Ascending aorta (tissue), 2 donors: Measurements from ENCODE around the gene GDPGP1. TPM values are rescaled to one million over a fixed set of nuclear protein-coding genes. Genes with fewer than 3 reads are reported as not detected.

Experiments used
- DNase-seq, 2 donors: peaks; one replicate each; pipeline ENCODE4 v3.0.0-alpha.2; 2019; ENCODE audit warnings: low spot score in 2 of 2
- H3K27ac ChIP-seq, 2 donors: fragments of 200-600 bp; sonication (generic); one replicate each; pipeline ENCODE4 v1.5.1; 2016 to 2017; ENCODE audit warnings: mild to moderate bottlenecking in 1 of 2
- H3K27me3 ChIP-seq: fragments of 200-600 bp; sonication (generic); one replicate; pipeline ENCODE4 v1.5.1; 2017
- H3K36me3 ChIP-seq, 2 donors: fragments of 200-600 bp; sonication (generic); one replicate each; pipeline ENCODE4 v1.5.1; 2016
- H3K4me1 ChIP-seq, 2 donors: fragments of 200-600 bp; sonication (generic); one replicate each; pipeline ENCODE4 v1.5.1; 2016 to 2017; ENCODE audit warnings: mild to moderate bottlenecking in 1 of 2
- H3K4me3 ChIP-seq, 2 donors: fragments of 200-600 bp; sonication (generic); one replicate each; pipeline ENCODE4 v1.5.1; 2016 to 2017; ENCODE audit warnings: mild to moderate bottlenecking in 1 of 2
- H3K9me3 ChIP-seq, 2 donors: fragments of 200-600 bp; sonication (generic); one replicate each; pipeline ENCODE4 v1.5.1; 2016
- intact Hi-C: fragments of 100-400 bp; cut with DNase I; formaldehyde crosslinking; loops from one replicate; pipeline ENCODE4 v1.15.1; 2023
- total RNA-seq: library from RNA; depleted of rRNA; stranded (reverse); fragments of >200 nt; gene quantifications from one replicate; pipeline ENCODE4 v1.1.0, GENCODE V29; 2016
- TF ChIP-seq, protein P1 (sequence below), 3 experiments: fragments of 200-600 bp in 2 of 3; fragments of 450-650 bp in 1 of 3; sonication (generic) in 2 of 3; IDR thresholded peaks; one replicate each; pipeline ENCODE4 v1.5.1; 2016 to 2019; ENCODE audit warnings: antibody characterized with exemption in 3 of 3, mild to moderate bottlenecking in 1 of 3, moderate library complexity in 1 of 3

Gene GDPGP1
- total RNA-seq, 1 donor from 2014 or later = 2.2 TPM

DNA sequence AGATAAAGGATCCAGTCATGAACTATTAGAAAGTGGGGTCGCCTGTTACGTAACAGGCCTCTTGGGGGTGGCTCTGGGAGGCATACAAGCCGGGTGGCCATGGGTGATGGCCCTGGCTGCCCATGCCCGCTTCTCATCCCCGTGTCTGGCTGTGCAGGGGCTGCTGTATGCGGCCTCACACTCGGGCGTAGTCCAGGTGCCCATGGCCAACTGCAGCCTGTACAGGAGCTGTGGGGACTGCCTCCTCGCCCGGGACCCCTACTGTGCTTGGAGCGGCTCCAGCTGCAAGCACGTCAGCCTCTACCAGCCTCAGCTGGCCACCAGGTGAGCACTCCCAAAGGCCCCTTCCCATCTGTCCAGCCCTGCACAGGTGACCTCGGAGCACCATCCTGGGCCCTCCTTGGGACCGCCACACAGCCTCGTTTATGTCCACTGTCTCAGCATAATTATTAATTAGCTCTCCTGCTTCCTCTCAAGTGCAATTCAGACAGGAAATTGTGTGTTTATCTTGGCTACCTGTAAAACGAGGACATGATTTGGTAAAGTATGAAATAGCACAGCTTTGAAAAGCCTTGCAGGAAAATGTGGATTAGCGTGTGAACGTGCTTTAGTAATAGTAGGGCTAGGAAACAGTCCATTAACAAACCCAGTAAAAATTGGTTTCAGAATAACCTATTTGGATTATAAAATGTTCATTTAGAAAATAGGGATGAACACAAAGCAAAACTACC is 8.3 kb upstream of the GDPGP1 start:
- Histone ChIP-seq H3K27ac (no peak overlapping the region), H3K36me3 (peaks cover 53 to 62% of the 10 kb centered on the region in 2 donors), H3K4me3 (no peak overlapping the region), H3K4me1 (peaks cover 4 to 10% of the 10 kb centered on the region in 2 donors), H3K9me3 (no peaks in the 10 kb centered on the region), H3K27me3 (no peaks in the 10 kb centered on the region)
- TF ChIP-seq, protein P1, sequence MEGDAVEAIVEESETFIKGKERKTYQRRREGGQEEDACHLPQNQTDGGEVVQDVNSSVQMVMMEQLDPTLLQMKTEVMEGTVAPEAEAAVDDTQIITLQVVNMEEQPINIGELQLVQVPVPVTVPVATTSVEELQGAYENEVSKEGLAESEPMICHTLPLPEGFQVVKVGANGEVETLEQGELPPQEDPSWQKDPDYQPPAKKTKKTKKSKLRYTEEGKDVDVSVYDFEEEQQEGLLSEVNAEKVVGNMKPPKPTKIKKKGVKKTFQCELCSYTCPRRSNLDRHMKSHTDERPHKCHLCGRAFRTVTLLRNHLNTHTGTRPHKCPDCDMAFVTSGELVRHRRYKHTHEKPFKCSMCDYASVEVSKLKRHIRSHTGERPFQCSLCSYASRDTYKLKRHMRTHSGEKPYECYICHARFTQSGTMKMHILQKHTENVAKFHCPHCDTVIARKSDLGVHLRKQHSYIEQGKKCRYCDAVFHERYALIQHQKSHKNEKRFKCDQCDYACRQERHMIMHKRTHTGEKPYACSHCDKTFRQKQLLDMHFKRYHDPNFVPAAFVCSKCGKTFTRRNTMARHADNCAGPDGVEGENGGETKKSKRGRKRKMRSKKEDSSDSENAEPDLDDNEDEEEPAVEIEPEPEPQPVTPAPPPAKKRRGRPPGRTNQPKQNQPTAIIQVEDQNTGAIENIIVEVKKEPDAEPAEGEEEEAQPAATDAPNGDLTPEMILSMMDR (IDR thresholded peaks at IDR 0.05) = no peak
- intact Hi-C loops = loop anchor here (10.0 kb wide), 1 partner anchor 461 kb away; no protein-coding TSS in a partner anchor
- no peak for DNase-seq

DNA sequence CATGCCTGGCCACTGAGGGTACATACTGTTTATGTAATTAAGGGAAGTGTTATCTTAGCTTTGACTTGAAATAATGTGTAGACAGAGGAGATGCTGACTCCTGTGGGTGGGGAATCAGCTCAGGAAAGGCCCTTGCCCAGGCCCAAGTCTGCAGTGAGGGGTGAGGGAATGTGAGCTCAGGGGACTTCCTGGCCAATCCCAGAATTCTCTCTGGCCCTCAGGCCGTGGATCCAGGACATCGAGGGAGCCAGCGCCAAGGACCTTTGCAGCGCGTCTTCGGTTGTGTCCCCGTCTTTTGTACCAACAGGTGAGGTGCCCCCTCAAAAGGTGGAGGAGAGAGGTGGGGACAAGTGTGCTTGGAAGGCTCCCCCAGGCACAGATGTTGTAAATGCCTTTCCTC is 6.7 kb upstream of the GDPGP1 start:
- Histone ChIP-seq H3K36me3 (peaks cover 57 to 68% of the 10 kb centered on the region in 2 donors), H3K27ac (no peak overlapping the region)
- intact Hi-C loops = loop anchor here (10.0 kb wide), 1 partner anchor 463 kb away; no protein-coding TSS in a partner anchor

DNA sequence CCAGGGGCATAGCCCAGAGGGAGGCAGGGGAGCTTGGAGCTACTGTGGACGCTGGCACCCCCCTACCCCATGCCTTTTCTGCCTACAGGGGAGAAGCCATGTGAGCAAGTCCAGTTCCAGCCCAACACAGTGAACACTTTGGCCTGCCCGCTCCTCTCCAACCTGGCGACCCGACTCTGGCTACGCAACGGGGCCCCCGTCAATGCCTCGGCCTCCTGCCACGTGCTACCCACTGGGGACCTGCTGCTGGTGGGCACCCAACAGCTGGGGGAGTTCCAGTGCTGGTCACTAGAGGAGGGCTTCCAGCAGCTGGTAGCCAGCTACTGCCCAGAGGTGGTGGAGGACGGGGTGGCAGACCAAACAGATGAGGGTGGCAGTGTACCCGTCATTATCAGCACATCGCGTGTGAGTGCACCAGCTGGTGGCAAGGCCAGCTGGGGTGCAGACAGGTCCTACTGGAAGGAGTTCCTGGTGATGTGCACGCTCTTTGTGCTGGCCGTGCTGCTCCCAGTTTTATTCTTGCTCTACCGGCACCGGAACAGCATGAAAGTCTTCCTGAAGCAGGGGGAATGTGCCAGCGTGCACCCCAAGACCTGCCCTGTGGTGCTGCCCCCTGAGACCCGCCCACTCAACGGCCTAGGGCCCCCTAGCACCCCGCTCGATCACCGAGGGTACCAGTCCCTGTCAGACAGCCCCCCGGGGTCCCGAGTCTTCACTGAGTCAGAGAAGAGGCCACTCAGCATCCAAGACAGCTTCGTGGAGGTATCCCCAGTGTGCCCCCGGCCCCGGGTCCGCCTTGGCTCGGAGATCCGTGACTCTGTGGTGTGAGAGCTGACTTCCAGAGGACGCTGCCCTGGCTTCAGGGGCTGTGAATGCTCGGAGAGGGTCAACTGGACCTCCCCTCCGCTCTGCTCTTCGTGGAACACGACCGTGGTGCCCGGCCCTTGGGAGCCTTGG is 5.9 kb upstream of the GDPGP1 start:
- DNase-seq = no peak
- Histone ChIP-seq H3K4me3 (no peak overlapping the region), H3K4me1 (peaks cover 0 to 22% of the 10 kb centered on the region in 2 donors), H3K27ac (no peak overlapping the region), H3K36me3 (peaks cover 57 to 68% of the 10 kb centered on the region in 2 donors), H3K27me3 (no peaks in the 10 kb centered on the region), H3K9me3 (no peaks in the 10 kb centered on the region)
- TF ChIP-seq, protein P1 (IDR thresholded peaks at IDR 0.05) = no peak
- intact Hi-C loops = loop anchor here (10.0 kb wide), 1 partner anchor 463 kb away; no protein-coding TSS in a partner anchor

More for the DNA sequence above, 6.7 kb upstream of the GDPGP1 start:
- TF ChIP-seq, protein P1 (IDR thresholded peaks at IDR 0.05) = no peak
- H3K9me3 ChIP-seq = no peaks in the 10 kb centered on the region
- no peaks in the 10 kb centered on the region for H3K27me3 ChIP-seq
- DNase-seq = no peak
- H3K4me1 ChIP-seq = peaks cover 0 to 15% of the 10 kb centered on the region in 2 donors
- no peak overlapping the region for H3K4me3 ChIP-seq

DNA sequence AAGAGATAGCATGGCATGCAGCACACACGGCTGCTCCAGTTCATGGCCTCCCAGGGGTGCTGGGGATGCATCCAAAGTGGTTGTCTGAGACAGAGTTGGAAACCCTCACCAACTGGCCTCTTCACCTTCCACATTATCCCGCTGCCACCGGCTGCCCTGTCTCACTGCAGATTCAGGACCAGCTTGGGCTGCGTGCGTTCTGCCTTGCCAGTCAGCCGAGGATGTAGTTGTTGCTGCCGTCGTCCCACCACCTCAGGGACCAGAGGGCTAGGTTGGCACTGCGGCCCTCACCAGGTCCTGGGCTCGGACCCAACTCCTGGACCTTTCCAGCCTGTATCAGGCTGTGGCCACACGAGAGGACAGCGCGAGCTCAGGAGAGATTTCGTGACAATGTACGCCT is 5.0 kb upstream of the GDPGP1 start:
- Histone ChIP-seq H3K27me3 (no peaks in the 10 kb centered on the region), H3K27ac (no peak overlapping the region), H3K9me3 (no peaks in the 10 kb centered on the region), H3K4me1 (peaks cover 0 to 22% of the 10 kb centered on the region in 2 donors), H3K36me3 (peaks cover 48 to 60% of the 10 kb centered on the region in 2 donors), H3K4me3 (no peak overlapping the region)
- no peak for DNase-seq
- intact Hi-C loops = loop anchor here (10.0 kb wide), 1 partner anchor 464 kb away; no protein-coding TSS in a partner anchor
- TF ChIP-seq, protein P1 (IDR thresholded peaks at IDR 0.05) = no peak

DNA sequence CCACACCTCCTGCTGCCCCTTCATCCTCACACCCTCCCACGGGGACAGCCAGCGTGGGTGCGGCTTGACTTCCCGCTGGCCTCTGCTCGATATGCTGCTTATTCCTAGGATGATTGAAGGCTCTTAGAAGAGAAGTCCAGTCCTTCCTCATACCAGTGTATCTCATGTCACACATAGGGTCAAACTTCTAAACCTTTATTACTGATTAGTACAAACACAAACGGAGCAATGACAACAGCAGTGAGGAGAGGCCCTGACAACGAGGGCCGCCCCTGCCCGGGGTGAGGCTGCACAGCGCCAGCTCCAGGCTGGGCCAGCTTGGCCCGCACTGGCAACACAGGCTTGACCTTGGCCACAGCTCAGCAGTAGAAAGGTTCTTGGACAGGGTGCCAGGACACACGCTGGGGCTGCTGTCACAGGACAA is 3.9 kb upstream of the GDPGP1 start:
- TF ChIP-seq, protein P1 (IDR thresholded peaks at IDR 0.05) = no peak
- no peak overlapping the region for H3K4me3 ChIP-seq
- H3K36me3 ChIP-seq = peaks cover 40 to 49% of the 10 kb centered on the region in 2 donors
- H3K27ac ChIP-seq = no peak overlapping the region
- no peaks in the 10 kb centered on the region for H3K27me3 ChIP-seq
- no peak for DNase-seq
- intact Hi-C loops = loop anchor here (10.0 kb wide), 2 partner anchors 225 to 565 kb away; partner anchors contain the start of gene ZNF710
- peaks cover 0 to 22% of the 10 kb centered on the region in 2 donors for H3K4me1 ChIP-seq
- no peaks in the 10 kb centered on the region for H3K9me3 ChIP-seq
